Glomerular visceral epithelial cell (primary cell): Measurements from ENCODE around the gene CSNK1G3.
"Not testable (repeated sequence)": the region's sequence is repeated elsewhere in the genome, so short reads cannot be mapped to it uniquely, and the experiment has no call there.

ENCODE experiments used
- DNase-seq: peaks from one replicate; pipeline ENCODE4 v3.0.0-alpha.2; 2016; ENCODE audit errors: extremely low spot score

Gene CSNK1G3

GRCh38 chr5:123559434-123559775, 47.4 kb downstream of the CSNK1G3 start:
- DNase-seq: no peak

GRCh38 chr5:123561230-123561629, 49.3 kb downstream of the CSNK1G3 start:
- DNase-seq: no peak

GRCh38 chr5:123571927-123572326, 60.0 kb downstream of the CSNK1G3 start:
- peak; percentile 12 for DNase-seq

- no peak for DNase-seq
Observed at GRCh38 chr5:123578390-123578789, 66.4 kb downstream of the CSNK1G3 start.

- DNase-seq: no peak
Observed at GRCh38 chr5:123579410-123579809, 67.4 kb downstream of the CSNK1G3 start.

- DNase-seq: no peak
Observed at GRCh38 chr5:123582550-123583285, 70.7 kb downstream of the CSNK1G3 start.

- DNase-seq: no peak
Observed at GRCh38 chr5:123585871-123586270, 73.9 kb downstream of the CSNK1G3 start.

GRCh38 chr5:123594434-123594833, 82.5 kb downstream of the CSNK1G3 start:
- DNase-seq: no peak

GRCh38 chr5:123597018-123597417, 85.0 kb downstream of the CSNK1G3 start:
- DNase-seq: no peak

- no peak for DNase-seq
Observed at GRCh38 chr5:123598028-123598689, 86.2 kb downstream of the CSNK1G3 start.

- DNase-seq: no peak
Observed at GRCh38 chr5:123599171-123599570, 87.2 kb downstream of the CSNK1G3 start.

- DNase-seq: no peak
Observed at GRCh38 chr5:123601610-123602009, 89.6 kb downstream of the CSNK1G3 start.

- DNase-seq: no peak
Observed at GRCh38 chr5:123605822-123606221, 93.8 kb downstream of the CSNK1G3 start.

- no peak for DNase-seq
Observed at GRCh38 chr5:123610209-123610608, 98.2 kb downstream of the CSNK1G3 start.

GRCh38 chr5:123610665-123611405, 98.9 kb downstream of the CSNK1G3 start:
- DNase-seq: peak; percentile 64

GRCh38 chr5:123611406-123611709, 99.4 kb downstream of the CSNK1G3 start:
- no peak for DNase-seq

GRCh38 chr5:123617561-123617960, 105.6 kb downstream of the CSNK1G3 start:
- DNase-seq: no peak

GRCh38 chr5:123626051-123626450, 114.1 kb downstream of the CSNK1G3 start:
- no peak for DNase-seq

- no peak for DNase-seq
Observed at GRCh38 chr5:123628860-123629544, 117.0 kb downstream of the CSNK1G3 start.

GRCh38 chr5:123636006-123636405, 124.0 kb downstream of the CSNK1G3 start:
- DNase-seq: no peak

GRCh38 chr5:123637028-123637427, 125.1 kb downstream of the CSNK1G3 start:
- DNase-seq: not testable (repeated sequence)

GRCh38 chr5:123639244-123639643, 127.3 kb downstream of the CSNK1G3 start:
- no peak for DNase-seq
